Measurements from ENCODE around the gene CPEB1.

The CPEB1 gene

DNA sequence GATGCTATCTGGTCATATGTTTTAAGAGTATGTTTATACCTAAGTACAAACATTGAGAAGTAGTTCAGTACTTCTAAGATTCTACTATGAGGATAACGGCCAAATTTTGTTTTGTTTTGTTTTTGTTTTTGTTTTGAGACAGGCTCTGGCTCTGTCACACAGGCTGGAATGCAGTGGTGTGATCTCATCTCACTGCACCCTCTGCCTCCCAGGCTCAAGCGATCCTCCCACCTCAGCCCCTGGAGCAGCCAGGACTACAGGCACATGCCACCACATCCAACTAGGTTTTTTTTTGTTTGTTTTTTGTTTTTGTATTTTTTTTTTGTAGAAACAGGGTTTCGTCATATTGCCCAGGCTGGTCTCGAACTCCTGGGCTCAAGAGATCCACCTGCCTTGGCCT is 59.4 kb downstream of the CPEB1 start:
- Histone ChIP-seq H3K9me3 (ENCODE audit: control insufficient read depth, insufficient read depth, low read depth, low read length) (no peaks in the 10 kb centered on the region), H3K36me3 (ENCODE audit: control insufficient read depth in 2 of 2, insufficient read depth in 1 of 2, low read length in 2 of 2) (no peaks in the 10 kb centered on the region), H3K27ac (ENCODE audit: extremely low read depth, low read depth, low read length) (no peak overlapping the region), H3K4me3 (ENCODE audit: low read depth, low read length) (no peak overlapping the region), H3K4me1 (ENCODE audit: control insufficient read depth, insufficient read depth, low read length) (no peaks in the 10 kb centered on the region)
- ChIA-PET POLR2A (no interaction called here), CTCF (interaction anchor here (0.9 kb wide), 1 partner anchor 413 kb away, joined by 3 read pairs; no protein-coding TSS in a partner anchor)
- 0 out of 2 replicates have a peak, but pooled peaks have one; percentile 15 for TF ChIP-seq EGR2 (tag by site-specific recombination; IDR thresholded peaks at IDR 0.05; ENCODE audit: low read depth)
- TF ChIP-seq, protein P1, sequence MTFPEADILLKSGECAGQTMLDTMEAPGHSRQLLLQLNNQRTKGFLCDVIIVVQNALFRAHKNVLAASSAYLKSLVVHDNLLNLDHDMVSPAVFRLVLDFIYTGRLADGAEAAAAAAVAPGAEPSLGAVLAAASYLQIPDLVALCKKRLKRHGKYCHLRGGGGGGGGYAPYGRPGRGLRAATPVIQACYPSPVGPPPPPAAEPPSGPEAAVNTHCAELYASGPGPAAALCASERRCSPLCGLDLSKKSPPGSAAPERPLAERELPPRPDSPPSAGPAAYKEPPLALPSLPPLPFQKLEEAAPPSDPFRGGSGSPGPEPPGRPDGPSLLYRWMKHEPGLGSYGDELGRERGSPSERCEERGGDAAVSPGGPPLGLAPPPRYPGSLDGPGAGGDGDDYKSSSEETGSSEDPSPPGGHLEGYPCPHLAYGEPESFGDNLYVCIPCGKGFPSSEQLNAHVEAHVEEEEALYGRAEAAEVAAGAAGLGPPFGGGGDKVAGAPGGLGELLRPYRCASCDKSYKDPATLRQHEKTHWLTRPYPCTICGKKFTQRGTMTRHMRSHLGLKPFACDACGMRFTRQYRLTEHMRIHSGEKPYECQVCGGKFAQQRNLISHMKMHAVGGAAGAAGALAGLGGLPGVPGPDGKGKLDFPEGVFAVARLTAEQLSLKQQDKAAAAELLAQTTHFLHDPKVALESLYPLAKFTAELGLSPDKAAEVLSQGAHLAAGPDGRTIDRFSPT (tag by site-specific recombination; IDR thresholded peaks at IDR 0.05): no peak
- TF ChIP-seq ZFHX2 (tag by site-specific recombination; conservative IDR thresholded peaks at IDR 0.05): peak; percentile 20; the same call in 1 of the 2 replicates

DNA sequence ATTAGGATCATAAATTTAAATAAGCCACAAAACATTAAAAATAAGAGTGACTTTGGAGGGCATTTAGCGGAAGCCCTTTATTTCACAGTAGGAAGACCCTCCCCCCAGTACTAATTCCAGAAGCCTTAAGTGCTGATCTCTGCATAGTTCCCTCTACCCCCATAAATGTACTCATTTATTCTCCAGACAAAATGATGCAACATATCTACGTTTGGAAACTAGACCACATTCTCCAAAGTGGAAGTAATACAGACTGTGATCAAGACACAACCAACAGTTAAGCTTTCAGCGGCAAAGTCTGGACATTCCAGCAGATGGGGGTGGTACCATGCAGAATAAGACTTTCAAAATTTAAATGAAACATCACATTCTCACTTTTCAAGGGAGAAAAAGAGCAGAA is 62.1 kb downstream of the CPEB1 start:
- ChIA-PET CTCF (interaction anchor here (0.6 to 2.4 kb wide), 7 partner anchors 23 to 1608 kb away, joined by 3 to 9 read pairs (median 3); no protein-coding TSS in a partner anchor), POLR2A (interaction anchor here (1.0 kb wide), 1 partner anchor 13 kb away, joined by 3 read pairs; no protein-coding TSS in a partner anchor)
- Histone ChIP-seq H3K4me1 (ENCODE audit: control insufficient read depth, insufficient read depth, low read length) (no peaks in the 10 kb centered on the region), H3K36me3 (ENCODE audit: control insufficient read depth in 2 of 2, insufficient read depth in 1 of 2, low read length in 2 of 2) (no peaks in the 10 kb centered on the region), H3K9me3 (ENCODE audit: control insufficient read depth, insufficient read depth, low read depth, low read length) (no peaks in the 10 kb centered on the region), H3K27ac (ENCODE audit: extremely low read depth, low read depth, low read length) (no peak overlapping the region), H3K4me3 (ENCODE audit: low read depth, low read length) (no peak overlapping the region)
- TF ChIP-seq, protein P2, sequence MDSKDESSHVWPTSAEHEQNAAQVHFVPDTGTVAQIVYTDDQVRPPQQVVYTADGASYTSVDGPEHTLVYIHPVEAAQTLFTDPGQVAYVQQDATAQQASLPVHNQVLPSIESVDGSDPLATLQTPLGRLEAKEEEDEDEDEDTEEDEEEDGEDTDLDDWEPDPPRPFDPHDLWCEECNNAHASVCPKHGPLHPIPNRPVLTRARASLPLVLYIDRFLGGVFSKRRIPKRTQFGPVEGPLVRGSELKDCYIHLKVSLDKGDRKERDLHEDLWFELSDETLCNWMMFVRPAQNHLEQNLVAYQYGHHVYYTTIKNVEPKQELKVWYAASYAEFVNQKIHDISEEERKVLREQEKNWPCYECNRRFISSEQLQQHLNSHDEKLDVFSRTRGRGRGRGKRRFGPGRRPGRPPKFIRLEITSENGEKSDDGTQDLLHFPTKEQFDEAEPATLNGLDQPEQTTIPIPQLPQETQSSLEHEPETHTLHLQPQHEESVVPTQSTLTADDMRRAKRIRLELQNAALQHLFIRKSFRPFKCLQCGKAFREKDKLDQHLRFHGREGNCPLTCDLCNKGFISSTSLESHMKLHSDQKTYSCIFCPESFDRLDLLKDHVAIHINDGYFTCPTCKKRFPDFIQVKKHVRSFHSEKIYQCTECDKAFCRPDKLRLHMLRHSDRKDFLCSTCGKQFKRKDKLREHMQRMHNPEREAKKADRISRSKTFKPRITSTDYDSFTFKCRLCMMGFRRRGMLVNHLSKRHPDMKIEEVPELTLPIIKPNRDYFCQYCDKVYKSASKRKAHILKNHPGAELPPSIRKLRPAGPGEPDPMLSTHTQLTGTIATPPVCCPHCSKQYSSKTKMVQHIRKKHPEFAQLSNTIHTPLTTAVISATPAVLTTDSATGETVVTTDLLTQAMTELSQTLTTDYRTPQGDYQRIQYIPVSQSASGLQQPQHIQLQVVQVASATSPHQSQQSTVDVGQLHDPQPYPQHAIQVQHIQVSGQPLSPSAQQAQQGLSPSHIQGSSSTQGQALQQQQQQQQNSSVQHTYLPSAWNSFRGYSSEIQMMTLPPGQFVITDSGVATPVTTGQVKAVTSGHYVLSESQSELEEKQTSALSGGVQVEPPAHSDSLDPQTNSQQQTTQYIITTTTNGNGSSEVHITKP (tag by site-specific recombination; IDR thresholded peaks at IDR 0.05): peak; percentile 86
- TF ChIP-seq, protein P3, sequence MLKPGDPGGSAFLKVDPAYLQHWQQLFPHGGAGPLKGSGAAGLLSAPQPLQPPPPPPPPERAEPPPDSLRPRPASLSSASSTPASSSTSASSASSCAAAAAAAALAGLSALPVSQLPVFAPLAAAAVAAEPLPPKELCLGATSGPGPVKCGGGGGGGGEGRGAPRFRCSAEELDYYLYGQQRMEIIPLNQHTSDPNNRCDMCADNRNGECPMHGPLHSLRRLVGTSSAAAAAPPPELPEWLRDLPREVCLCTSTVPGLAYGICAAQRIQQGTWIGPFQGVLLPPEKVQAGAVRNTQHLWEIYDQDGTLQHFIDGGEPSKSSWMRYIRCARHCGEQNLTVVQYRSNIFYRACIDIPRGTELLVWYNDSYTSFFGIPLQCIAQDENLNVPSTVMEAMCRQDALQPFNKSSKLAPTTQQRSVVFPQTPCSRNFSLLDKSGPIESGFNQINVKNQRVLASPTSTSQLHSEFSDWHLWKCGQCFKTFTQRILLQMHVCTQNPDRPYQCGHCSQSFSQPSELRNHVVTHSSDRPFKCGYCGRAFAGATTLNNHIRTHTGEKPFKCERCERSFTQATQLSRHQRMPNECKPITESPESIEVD (tag by site-specific recombination; IDR thresholded peaks at IDR 0.05): 0 out of 2 replicates have a peak, but pooled peaks have one; percentile 36
- TF ChIP-seq BCL11A (tag by site-specific recombination; IDR thresholded peaks at IDR 0.05; ENCODE audit: low read depth): peak; percentile 30; the same call in 1 of the 2 replicates
- TF ChIP-seq FEZF1 (tag by site-specific recombination; IDR thresholded peaks at IDR 0.05): peak; percentile 30; the same call in 1 of the 2 replicates
- TF ChIP-seq, protein P4, sequence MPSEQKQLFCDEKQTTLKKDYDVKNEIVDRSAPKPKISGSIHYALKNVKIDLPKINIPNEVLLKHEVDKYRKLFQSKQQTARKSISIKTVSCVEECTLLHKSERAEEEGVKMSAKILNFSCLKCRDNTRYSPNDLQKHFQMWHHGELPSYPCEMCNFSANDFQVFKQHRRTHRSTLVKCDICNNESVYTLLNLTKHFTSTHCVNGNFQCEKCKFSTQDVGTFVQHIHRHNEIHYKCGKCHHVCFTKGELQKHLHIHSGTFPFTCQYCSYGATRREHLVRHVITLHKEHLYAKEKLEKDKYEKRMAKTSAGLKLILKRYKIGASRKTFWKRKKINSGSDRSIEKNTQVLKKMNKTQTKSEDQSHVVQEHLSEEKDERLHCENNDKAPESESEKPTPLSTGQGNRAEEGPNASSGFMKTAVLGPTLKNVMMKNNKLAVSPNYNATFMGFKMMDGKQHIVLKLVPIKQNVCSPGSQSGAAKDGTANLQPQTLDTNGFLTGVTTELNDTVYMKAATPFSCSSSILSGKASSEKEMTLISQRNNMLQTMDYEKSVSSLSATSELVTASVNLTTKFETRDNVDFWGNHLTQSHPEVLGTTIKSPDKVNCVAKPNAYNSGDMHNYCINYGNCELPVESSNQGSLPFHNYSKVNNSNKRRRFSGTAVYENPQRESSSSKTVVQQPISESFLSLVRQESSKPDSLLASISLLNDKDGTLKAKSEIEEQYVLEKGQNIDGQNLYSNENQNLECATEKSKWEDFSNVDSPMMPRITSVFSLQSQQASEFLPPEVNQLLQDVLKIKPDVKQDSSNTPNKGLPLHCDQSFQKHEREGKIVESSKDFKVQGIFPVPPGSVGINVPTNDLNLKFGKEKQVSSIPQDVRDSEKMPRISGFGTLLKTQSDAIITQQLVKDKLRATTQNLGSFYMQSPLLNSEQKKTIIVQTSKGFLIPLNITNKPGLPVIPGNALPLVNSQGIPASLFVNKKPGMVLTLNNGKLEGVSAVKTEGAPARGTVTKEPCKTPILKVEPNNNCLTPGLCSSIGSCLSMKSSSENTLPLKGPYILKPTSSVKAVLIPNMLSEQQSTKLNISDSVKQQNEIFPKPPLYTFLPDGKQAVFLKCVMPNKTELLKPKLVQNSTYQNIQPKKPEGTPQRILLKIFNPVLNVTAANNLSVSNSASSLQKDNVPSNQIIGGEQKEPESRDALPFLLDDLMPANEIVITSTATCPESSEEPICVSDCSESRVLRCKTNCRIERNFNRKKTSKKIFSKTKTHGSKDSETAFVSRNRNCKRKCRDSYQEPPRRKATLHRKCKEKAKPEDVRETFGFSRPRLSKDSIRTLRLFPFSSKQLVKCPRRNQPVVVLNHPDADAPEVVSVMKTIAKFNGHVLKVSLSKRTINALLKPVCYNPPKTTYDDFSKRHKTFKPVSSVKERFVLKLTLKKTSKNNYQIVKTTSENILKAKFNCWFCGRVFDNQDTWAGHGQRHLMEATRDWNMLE (tag by site-specific recombination; conservative IDR thresholded peaks at IDR 0.05; ENCODE audit: low read depth): peak; percentile 28; the same call in 1 of the 2 replicates
- TF ChIP-seq, protein P5, sequence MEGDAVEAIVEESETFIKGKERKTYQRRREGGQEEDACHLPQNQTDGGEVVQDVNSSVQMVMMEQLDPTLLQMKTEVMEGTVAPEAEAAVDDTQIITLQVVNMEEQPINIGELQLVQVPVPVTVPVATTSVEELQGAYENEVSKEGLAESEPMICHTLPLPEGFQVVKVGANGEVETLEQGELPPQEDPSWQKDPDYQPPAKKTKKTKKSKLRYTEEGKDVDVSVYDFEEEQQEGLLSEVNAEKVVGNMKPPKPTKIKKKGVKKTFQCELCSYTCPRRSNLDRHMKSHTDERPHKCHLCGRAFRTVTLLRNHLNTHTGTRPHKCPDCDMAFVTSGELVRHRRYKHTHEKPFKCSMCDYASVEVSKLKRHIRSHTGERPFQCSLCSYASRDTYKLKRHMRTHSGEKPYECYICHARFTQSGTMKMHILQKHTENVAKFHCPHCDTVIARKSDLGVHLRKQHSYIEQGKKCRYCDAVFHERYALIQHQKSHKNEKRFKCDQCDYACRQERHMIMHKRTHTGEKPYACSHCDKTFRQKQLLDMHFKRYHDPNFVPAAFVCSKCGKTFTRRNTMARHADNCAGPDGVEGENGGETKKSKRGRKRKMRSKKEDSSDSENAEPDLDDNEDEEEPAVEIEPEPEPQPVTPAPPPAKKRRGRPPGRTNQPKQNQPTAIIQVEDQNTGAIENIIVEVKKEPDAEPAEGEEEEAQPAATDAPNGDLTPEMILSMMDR (tag by site-specific recombination; IDR thresholded peaks at IDR 0.05): peak; percentile 31; the same call in 1 of the 2 replicates
- TF ChIP-seq PRDM1 (tag by site-specific recombination; IDR thresholded peaks at IDR 0.05): peak; percentile 55; the same call in 1 of the 2 replicates
- TF ChIP-seq MZF1 (tag by site-specific recombination; IDR thresholded peaks at IDR 0.05; ENCODE audit: borderline replicate concordance): 0 out of 2 replicates have a peak, but pooled peaks have one; percentile 17
- peak; percentile 73 for TF ChIP-seq ZBTB17 (tag by site-specific recombination; IDR thresholded peaks at IDR 0.05)
- TF ChIP-seq ZBTB1 (tag by site-specific recombination; IDR thresholded peaks at IDR 0.05): no peak
- TF ChIP-seq ZNF660 (tag by site-specific recombination; IDR thresholded peaks at IDR 0.05): peak; percentile 73; the same call in 1 of the 2 replicates
- TF ChIP-seq, protein P6, sequence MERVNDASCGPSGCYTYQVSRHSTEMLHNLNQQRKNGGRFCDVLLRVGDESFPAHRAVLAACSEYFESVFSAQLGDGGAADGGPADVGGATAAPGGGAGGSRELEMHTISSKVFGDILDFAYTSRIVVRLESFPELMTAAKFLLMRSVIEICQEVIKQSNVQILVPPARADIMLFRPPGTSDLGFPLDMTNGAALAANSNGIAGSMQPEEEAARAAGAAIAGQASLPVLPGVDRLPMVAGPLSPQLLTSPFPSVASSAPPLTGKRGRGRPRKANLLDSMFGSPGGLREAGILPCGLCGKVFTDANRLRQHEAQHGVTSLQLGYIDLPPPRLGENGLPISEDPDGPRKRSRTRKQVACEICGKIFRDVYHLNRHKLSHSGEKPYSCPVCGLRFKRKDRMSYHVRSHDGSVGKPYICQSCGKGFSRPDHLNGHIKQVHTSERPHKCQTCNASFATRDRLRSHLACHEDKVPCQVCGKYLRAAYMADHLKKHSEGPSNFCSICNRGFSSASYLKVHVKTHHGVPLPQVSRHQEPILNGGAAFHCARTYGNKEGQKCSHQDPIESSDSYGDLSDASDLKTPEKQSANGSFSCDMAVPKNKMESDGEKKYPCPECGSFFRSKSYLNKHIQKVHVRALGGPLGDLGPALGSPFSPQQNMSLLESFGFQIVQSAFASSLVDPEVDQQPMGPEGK (tag by site-specific recombination; IDR thresholded peaks at IDR 0.05): peak; percentile 43

All from HEK293 (cell line).